GM18505 (cell line): ENCODE measurements around the gene ABTB1.
"Not testable (repeated sequence)": the region's sequence is repeated elsewhere in the genome, so short reads cannot be mapped to it uniquely, and the experiment has no call there.

ENCODE experiments used
- ATAC-seq: cut with Tn5 transposase; IDR thresholded peaks from one replicate; pipeline ENCODE4 v1.9.1; 2021; ENCODE audit not compliant: unreplicated experiment
- POLR2A ChIP-seq: IDR thresholded peaks from 4 replicates; pipeline ENCODE4 v1.6.1; 2011; ENCODE audit warnings: borderline replicate concordance; ENCODE audit not compliant: insufficient read depth, insufficient read length; ENCODE audit errors: extremely low read depth

ABTB1 gene

DNA sequence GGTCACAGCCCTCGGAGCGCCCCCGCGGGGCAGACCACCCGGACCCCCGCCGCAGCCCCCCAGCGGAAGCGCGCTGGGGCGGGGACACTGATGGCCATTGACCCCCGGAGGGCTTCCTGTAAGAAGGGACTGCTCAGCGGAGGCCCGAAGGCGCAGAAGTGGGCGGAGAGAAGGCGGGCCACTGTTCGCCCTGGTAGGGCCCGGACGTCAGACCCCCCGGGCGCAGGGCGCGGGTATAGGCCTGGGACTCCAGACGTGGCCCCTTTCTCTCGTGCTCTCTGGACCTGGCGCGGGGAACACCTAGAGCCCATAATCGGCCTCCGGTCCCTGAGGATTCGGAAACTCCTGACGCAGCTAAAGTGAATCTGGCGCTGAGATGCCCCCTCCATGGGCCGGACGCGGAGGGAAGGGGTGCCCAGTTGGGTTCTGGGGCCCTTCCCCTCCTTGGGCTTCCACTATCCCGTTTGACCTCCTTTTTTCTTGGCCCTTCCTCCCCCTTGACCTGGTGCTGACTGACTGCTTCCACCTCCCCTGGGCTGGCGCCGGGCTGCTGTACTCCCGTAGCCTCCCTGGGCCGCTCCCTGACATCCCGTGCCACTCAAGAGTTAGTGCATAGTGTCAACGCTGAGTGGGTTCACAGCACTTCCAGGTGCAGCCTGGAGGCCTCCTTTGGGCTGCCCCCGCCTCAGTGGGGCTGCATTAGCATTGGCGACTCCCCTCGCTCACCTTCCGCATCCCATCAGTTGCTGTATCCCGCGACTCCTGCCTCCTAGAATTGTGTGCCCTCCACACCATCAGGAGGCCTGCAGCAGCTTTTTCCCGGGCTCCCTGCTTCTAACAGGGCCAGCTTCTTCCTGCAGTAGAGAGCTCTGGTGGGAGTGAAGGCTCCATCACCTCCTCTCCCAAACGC lies 694 bp downstream of the ABTB1 start:
- peak; percentile 37 for ATAC-seq
- TF ChIP-seq POLR2A, result no peak

DNA sequence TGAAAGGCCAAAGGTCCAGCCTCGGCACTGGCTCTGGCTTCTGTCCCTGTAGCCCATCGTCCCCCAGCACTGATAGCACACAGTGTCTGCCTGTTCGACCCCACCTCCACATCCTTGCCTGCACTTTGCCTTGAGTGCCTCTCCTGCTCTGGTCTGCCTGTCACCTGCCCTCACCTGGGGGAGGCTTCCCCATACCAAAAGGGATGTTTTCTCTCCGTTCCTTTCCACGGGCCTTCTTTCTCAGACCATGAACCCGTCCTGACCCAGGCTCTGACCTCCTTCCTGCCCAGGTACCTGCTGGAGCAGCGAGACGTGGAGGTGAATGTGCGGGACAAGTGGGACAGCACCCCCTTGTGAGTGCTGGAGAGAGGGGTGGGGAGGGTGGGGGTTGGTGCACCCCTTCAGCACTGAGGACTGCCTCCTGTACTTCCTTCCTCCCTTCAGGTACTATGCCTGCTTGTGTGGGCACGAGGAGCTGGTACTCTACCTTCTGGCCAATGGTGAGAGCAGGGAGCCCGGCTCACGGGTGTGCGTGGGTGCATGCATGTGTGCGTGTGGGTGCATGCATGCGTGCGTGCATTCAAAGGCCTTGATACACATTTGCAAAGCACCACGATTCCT lies 1.5 kb downstream of the ABTB1 start:
- TF ChIP-seq POLR2A, result no peak
- no peak for ATAC-seq

DNA sequence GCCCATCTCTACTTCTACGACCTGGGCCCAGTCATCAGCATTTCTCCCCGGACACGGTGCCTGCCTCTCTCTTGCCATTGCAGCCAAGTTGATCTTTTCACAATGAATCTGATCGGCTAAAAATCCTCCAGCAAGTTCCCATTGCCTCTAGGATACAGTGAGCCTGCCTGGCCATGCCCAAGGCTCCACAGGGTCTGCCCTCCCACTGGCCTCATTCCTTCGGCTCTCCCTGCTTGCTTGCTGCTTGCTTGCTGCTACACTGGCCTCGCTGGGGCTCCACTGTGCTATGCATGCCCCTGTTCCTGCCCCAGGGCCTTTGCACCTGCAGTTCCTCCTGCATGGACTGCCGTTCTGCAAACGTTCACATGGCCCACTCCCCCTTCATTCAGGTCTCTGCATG lies 2.0 kb downstream of the ABTB1 start:
- TF ChIP-seq POLR2A, result no peak
- ATAC-seq, result no peak

DNA sequence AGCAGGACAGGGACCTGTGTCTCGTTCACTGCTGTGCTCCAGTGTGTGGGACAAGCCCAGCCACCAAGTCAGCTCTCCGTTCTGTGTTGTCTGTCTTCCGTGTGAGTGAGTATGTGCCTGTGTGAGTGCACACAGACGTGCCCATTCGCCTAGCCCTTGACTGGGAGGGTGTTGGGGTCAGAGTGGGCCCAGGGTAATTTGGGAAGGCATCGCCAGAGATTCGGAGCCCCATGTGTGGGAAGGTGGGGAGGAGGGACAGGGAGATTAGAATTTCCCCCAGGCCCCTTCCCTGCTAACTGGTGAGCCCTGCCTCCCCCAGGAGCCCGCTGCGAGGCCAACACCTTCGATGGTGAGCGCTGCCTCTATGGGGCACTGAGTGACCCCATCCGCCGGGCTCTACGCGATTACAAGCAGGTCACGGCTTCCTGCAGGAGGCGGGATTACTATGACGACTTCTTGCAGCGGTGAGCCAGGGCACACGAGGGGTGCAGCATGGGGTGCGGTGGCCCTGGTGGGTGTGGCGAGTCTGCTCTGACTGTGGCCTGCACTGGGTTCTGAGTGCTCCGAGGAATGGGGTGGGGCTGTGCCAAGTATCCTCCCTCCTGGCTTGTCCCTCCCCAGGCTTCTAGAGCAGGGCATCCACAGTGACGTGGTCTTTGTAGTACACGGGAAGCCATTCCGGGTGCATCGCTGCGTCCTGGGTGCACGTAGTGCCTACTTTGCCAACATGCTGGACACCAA lies 3.1 kb downstream of the ABTB1 start:
- ATAC-seq, result no peak
- TF ChIP-seq POLR2A, result no peak

DNA sequence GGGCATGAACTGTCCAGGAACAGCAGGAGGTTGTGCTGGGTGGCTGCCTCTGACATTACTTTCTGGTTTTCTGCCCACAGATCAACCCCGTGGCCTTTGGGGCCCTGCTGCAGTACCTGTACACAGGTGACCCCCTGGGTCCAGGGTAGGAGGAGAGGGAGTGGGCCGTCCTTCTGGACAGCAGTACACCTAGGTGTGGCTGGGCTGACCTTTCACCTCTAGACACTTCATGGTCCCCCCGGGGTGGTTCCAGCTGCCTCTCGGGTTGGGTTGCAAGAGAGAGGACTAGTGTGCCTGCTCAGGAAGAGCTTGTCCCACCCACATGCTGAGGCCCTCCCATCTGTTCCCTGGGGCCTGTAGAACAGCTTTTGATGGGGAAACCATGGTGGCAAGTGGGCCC lies 3.7 kb downstream of the ABTB1 start:
- ATAC-seq, result no peak
- no peak for TF ChIP-seq POLR2A

DNA sequence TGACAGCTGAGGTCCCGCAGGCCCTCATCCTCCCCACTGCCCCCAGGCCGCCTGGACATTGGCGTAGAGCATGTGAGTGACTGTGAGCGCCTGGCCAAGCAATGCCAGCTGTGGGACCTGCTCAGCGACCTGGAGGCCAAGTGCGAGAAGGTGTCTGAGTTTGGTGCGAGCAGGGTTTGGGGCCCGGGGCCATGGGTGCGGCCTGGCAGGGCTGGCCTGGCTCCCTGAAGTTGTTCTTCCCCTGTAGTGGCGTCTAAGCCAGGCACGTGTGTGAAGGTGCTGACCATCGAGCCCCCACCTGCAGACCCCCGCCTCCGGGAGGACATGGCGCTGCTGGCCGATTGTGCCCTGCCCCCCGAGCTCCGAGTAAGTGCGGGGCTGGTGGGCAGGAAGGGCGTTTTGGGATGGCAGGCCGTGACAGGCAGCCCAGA lies 4.2 kb downstream of the ABTB1 start:
- ATAC-seq, result no peak
- no peak for TF ChIP-seq POLR2A

DNA sequence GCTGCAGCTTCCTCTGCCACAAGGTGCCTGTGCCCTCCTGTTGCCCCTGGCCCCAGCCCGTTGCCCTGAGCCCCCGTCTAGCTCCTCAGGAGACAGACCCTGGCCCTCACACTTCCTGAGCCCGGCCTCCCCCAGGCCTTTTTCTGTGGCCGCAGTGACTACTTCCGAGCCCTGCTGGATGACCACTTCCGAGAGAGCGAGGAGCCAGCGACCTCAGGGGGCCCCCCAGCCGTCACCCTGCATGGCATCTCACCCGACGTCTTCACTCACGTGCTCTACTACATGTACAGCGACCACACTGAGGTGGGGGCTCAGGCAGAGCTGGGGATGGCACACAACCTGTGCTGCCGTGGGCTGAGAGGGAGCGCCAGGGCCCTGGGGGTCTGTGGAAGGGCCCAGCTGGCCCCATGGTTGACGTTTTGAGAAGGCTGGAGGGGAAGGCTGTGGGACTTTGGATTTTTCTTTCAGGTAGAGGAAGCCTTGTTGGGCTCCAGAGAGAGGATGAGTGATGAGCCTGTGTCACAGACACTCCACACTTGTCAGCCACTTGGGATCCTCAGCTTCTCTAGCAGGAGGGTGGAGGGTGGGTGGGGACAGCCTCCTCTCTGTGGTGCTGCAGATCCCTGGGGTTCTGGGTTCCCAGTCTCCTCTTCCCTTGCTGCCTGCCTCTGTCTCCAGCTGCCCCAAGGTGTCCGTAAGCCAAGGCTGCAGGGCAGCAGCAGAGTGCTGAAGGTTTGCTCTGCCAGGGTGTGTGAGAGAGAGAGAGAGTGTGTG lies 5.0 kb downstream of the ABTB1 start:
- TF ChIP-seq POLR2A, result no peak
- ATAC-seq, result no peak

DNA sequence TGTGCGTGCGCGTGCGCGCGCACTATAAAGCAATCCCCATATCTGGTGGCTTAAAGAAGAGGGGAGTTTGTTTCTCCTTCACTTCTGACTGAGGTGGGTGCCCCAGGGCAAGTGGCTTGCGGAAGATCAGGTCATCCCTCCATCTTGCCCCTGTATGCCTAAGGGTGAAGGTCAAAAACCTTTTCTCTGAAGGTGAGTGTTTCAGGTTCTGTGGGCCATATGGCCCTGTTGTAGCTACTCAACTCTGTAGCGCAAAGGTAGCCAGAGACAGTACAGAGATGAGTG lies 5.5 kb downstream of the ABTB1 start:
- no peak for TF ChIP-seq POLR2A
- no peak for ATAC-seq

DNA sequence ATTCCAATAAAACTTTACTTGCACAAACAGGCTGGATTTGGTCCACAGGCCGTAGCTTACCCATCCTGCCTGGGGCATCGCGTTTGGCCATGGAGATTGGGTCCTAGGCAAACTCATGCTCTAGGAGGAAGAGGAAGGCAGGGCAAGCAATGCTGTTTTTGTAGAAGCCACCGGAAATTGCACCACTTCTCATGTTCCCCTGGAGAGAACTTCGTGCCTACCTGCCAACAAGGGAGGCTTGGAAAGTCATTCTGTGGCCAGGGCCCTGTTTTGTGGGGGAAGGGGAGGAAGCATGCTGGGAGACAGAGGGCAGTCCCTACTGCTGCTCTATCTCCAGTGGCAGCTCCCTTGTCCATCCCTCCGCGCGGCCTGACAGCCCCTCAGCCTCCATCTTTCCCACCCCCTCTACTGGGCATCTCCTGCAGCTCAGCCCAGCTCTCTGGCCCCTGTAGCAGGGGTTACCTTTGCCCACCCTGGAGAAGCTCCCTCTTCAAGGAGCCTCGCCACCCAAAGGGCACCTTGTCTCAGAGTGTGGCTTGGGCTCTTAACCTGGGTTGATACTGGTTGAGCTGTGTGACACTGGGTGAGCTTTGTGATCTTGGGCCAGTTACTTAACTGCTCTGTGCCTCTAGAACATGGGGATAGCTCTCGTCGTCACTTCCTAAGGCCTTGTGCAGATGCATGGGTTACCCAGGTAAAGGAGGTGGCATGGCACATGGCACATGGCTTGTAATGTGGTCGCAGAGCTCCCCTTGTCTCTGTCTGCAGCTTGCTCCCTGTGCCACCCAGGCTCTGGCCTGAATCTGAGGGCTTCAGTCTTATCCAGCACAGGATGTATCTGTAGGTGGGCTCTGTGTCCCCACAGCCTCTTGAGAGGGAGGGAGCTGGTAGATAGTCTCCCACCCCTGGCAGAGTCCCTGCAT lies 6.1 kb downstream of the ABTB1 start:
- TF ChIP-seq POLR2A, result no peak
- ATAC-seq, result no peak

DNA sequence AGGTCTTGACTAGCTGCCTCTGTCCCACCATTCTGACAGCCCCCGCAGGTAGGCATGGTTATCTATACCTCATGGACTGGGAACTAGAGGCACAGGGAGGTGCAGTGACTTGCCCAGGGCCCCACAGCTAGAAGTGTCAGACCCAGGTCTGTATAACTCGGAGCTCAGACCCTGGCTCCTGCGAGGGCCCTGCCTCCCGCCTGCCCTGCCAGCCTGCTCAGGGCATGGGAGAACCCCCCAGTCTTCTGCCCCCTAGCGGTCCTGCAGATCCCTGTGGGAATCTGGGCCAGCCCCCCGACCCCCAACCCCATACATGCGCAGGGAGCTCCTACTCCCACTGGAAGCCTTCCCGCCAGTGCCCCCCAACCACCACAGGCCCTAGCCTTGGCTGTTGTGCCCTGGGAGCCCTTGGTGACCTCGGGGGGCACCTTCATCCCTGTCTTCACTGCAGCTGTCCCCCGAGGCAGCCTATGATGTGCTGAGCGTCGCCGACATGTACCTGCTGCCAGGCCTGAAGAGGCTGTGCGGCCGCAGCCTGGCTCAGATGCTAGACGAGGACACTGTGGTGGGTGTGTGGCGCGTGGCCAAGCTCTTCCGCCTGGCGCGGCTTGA lies 6.9 kb downstream of the ABTB1 start:
- no peak for ATAC-seq
- no peak for TF ChIP-seq POLR2A

DNA sequence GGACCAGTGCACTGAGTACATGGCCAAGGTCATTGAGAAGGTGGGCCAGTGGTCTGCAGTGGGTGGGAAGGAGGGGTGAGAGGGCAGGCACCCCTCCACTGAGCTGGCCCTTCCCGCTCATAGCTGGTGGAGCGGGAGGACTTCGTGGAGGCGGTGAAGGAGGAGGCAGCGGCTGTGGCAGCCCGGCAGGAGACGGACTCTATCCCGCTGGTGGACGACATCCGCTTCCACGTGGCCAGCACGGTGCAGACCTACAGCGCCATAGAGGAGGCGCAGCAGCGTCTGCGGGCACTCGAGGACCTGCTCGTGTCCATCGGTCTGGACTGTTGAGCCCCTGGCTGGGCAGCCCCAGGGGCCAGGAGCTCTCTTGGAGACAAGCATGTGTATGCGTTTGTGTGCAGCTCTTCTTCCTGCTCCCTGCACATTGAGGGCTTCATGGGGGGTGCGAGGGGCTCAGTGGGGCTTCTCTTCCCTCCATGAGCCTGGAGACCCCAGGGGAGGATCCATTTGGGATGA lies 7.5 kb downstream of the ABTB1 start:
- no peak for ATAC-seq

DNA sequence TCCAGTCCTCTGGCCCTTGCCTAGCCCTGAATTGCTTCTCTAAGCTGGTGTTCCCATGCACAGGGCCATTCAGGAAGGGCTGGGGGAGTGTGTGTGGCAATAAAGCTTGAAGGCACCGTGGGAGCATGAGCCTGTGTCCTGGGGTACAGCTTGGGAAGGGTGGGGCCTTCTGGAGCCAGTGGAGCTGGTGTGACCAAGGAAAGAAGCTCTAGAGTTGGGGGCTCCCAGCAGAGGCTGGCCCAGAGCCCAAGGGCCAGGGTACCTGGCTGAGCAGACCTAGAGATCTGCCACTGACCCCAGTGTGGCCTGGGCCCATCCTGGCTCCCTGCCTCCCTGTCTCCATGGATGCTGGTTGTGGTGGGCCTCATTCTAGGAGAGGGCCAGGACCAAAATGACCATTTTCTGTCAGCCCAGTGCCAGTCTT lies 8.1 kb downstream of the ABTB1 start:
- ATAC-seq, result no peak
- no peak for TF ChIP-seq POLR2A

More for the DNA sequence above, 7.5 kb downstream of the ABTB1 start:
- no peak for TF ChIP-seq POLR2A

DNA sequence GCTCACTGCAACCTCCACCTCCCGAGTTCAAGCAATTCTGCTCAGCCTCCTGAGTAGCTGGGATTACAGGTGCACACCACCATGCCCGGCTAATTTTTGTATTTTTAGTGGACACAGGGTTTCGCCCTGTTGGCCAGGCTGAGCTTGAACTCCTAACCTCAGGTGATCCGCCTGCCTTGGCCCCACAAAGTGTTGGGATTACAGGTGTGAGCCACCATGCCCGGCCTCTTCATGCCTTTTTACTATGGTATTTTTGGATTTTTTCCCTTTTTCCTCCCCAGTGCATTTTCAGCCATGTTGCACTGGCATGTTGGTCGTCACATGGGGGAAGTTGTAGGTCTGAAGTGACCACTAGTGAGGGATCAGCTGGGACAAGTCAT lies 9.4 kb downstream of the ABTB1 start:
- ATAC-seq, result not testable (repeated sequence)
